ENCODE results near the gene HIGD2A.
A peak's percentile ranks its signal among the peaks of the same experiment; 100 is the strongest.

HIGD2A gene

DNA sequence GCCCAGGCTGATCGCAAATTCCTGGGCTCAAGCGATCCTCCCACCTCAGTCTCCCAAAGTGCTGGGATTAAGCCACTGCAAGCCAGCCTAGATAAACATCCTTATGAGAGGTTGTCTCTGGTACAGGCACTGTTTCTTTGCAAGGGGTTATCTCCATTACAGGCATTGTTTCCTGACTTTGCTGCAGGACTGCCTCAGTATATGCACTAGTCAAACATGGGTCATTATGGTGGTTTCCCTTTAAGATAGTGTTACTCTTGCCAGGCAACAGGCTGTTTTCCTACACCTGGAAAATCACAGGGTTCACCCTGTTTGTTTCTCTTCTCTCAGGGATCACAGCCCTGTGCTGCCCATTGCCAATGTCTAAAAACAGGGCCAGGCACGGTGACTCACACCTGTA lies 35.6 kb downstream of the HIGD2A start:
- in situ Hi-C loops (cut with HindIII; ENCODE audit: low sequenced_read_pairs), result no loop called here
- no peak overlapping the region for H3K4me3 ChIP-seq (ENCODE audit: low read depth, low read length)
- TF ChIP-seq, protein P1, sequence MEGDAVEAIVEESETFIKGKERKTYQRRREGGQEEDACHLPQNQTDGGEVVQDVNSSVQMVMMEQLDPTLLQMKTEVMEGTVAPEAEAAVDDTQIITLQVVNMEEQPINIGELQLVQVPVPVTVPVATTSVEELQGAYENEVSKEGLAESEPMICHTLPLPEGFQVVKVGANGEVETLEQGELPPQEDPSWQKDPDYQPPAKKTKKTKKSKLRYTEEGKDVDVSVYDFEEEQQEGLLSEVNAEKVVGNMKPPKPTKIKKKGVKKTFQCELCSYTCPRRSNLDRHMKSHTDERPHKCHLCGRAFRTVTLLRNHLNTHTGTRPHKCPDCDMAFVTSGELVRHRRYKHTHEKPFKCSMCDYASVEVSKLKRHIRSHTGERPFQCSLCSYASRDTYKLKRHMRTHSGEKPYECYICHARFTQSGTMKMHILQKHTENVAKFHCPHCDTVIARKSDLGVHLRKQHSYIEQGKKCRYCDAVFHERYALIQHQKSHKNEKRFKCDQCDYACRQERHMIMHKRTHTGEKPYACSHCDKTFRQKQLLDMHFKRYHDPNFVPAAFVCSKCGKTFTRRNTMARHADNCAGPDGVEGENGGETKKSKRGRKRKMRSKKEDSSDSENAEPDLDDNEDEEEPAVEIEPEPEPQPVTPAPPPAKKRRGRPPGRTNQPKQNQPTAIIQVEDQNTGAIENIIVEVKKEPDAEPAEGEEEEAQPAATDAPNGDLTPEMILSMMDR (IDR thresholded peaks at IDR 0.05; ENCODE audit: low read depth, low read length), result no peak
- no peak for DNase-seq (ENCODE audit: low read depth, low spot score)

DNA sequence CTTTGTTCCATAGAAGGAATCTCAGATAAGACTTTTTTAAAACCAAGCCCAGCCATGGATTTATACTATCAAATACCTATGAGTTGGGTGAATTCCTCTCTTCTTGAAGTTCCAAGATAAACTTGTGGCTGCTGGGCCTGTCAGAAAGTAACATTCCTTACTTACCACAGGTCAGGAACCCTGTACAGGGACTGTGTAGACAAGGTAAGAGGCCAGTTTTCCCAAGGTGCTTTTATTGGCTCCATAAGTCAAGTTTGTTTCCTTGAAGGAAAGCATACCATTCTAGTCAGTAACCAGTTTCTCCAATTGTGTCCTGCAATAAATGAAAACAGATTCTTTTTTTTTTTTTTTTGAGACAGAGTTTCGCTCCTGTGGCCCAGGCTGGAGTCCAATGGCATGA lies 36.6 kb downstream of the HIGD2A start:
- H3K4me3 ChIP-seq (ENCODE audit: low read depth, low read length), result no peak overlapping the region
- DNase-seq (ENCODE audit: low read depth, low spot score), result peak; percentile 52
- in situ Hi-C loops (cut with HindIII; ENCODE audit: low sequenced_read_pairs), result no loop called here
- TF ChIP-seq, protein P1 (IDR thresholded peaks at IDR 0.05; ENCODE audit: low read depth, low read length), result no peak

GRCh38 chr5:176425791-176426190 lies 37.2 kb downstream of the HIGD2A start:
- in situ Hi-C loops (cut with HindIII; ENCODE audit: low sequenced_read_pairs), result no loop called here
- no peak for DNase-seq (ENCODE audit: low read depth, low spot score)
- no peak overlapping the region for H3K4me3 ChIP-seq (ENCODE audit: low read depth, low read length)
- TF ChIP-seq, protein P1 (IDR thresholded peaks at IDR 0.05; ENCODE audit: low read depth, low read length), result no peak

- in situ Hi-C loops (cut with HindIII; ENCODE audit: low sequenced_read_pairs), result no loop called here
- no peak overlapping the region for H3K4me3 ChIP-seq (ENCODE audit: low read depth, low read length)
- no peak for DNase-seq (ENCODE audit: low read depth, low spot score)
- TF ChIP-seq, protein P1 (IDR thresholded peaks at IDR 0.05; ENCODE audit: low read depth, low read length), result no peak
These were observed 38.3 kb downstream of the HIGD2A start for GRCh38 chr5:176426876-176427275.

GRCh38 chr5:176427971-176428370 lies 39.4 kb downstream of the HIGD2A start:
- TF ChIP-seq, protein P1 (IDR thresholded peaks at IDR 0.05; ENCODE audit: low read depth, low read length), result no peak
- in situ Hi-C loops (cut with HindIII; ENCODE audit: low sequenced_read_pairs), result no loop called here

GRCh38 chr5:176429972-176430371 lies 41.4 kb downstream of the HIGD2A start:
- no peak overlapping the region for H3K4me3 ChIP-seq (ENCODE audit: low read depth, low read length)
- in situ Hi-C loops (cut with HindIII; ENCODE audit: low sequenced_read_pairs), result no loop called here
- DNase-seq (ENCODE audit: low read depth, low spot score), result no peak
- TF ChIP-seq, protein P1 (IDR thresholded peaks at IDR 0.05; ENCODE audit: low read depth, low read length), result no peak

More at GRCh38 chr5:176427971-176428370, 39.4 kb downstream of the HIGD2A start:
- no peak for DNase-seq (ENCODE audit: low read depth, low spot score)
- no peak overlapping the region for H3K4me3 ChIP-seq (ENCODE audit: low read depth, low read length)

GRCh38 chr5:176432707-176433106 lies 44.2 kb downstream of the HIGD2A start:
- no peak for DNase-seq (ENCODE audit: low read depth, low spot score)
- no peak overlapping the region for H3K4me3 ChIP-seq (ENCODE audit: low read depth, low read length)
- in situ Hi-C loops (cut with HindIII; ENCODE audit: low sequenced_read_pairs), result no loop called here
- TF ChIP-seq, protein P1 (IDR thresholded peaks at IDR 0.05; ENCODE audit: low read depth, low read length), result no peak
